ELR (cell line): ENCODE results near the gene SPATS2L.

ENCODE experiments used
- DNase-seq: peaks from one replicate; pipeline ENCODE4 v3.0.0-alpha.2; 2015; ENCODE audit warnings: low read depth

SPATS2L gene

GRCh38 chr2:200416878-200417277 lies 110.4 kb downstream of the SPATS2L start:
- DNase-seq = no peak

- DNase-seq = no peak
These were observed 110.9 kb downstream of the SPATS2L start for GRCh38 chr2:200417366-200417765.

GRCh38 chr2:200418399-200418798 lies 111.9 kb downstream of the SPATS2L start:
- DNase-seq = no peak

- no peak for DNase-seq
These were observed 112.8 kb downstream of the SPATS2L start for GRCh38 chr2:200419325-200419724.

DNA sequence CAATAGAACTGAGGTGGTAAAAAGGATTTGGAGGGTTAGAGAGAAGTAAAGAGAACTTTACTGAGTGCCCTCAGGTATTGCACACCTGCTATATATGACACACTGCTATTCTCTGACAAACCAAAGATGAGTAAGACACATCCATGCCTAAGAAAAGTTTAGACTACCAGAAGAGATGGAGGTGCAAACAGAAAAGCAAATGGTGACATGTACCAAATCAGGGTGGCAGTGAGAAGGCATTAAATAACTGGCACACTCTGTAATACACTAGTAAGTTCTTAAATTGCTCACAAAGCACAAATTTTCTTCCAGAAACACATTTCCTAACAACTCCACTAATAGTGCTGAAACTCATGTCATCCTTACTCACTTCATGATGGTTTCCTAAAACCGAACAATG lies 114.8 kb downstream of the SPATS2L start:
- DNase-seq = no peak

DNA sequence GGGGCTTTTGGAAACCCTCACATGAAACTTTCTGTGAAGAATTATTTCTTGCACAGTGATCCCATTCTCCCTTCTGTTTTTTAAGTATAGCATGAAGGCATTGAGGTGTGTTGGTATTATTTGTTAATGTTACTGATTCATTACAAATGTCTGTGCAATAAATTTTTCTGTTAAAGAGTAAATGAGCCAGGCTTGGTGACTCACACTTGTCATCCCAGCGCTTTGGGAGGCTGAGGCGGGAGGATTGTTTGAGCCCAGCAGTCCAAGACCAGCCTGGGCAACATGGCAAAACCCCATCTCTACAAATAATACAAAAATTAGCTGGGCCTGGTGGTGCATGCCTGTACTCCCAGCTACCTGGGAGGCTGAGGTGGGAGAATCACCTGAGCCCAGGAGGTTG lies 115.6 kb downstream of the SPATS2L start:
- peak; percentile 51 for DNase-seq

- DNase-seq = peak; percentile 57
These were observed 116.2 kb downstream of the SPATS2L start for GRCh38 chr2:200422532-200423261.

DNA sequence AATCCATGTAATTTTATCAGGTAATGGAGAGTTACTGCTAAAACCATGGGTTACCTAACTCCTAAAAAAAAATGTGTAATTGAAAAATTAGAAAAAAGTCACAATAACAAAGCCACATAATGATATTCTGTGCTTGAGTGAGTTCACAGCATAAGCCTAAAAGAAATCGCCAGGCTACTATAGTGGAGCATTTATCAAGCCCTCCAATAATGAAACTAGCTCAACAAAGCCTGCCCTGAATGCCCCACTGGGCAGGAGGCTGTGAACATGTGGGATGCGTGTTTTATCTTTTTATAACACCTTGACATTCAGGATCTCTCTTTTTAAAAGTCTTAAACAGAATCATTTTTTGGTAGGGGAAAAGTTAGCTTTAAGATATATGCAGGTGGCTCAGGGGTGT lies 117.0 kb downstream of the SPATS2L start:
- no peak for DNase-seq

DNA sequence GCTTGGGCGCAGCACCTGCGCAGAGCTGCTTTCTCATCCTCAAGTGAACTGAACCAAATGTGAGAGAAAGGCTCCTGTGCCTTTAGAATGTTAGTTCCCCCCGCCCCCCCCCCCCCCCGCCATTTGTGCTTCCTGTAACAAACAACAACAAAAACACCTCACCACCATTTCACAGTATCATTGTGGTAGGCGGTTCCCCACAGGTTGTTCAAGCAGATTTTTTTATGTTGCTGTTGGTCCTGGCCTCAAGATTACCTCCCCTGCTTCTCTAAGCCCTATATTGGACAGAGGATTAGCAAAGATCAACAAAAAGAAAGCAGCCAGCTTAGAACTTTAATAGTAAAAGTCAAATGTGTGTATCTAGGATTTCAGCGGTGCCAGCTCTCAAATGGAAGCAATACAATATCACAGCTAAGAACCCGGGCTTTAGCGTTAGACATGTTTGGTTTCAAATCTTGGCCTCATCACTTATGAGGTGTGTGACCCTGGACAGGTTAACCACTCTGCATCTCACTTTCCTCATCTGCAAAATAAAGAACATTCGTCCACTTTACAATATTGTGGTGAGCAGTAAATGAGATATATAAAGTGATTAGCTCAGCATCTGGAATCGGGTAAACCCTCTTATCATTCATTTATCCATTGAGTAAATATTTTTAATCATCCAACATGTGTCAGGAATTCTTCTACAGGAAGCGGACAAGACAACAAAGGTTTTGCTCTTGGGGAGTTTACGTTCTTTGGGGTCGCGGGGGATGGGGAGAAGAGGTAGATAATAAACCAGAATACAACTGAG lies 118.7 kb downstream of the SPATS2L start:
- no peak for DNase-seq

GRCh38 chr2:200426754-200427153 lies 120.3 kb downstream of the SPATS2L start:
- no peak for DNase-seq

DNA sequence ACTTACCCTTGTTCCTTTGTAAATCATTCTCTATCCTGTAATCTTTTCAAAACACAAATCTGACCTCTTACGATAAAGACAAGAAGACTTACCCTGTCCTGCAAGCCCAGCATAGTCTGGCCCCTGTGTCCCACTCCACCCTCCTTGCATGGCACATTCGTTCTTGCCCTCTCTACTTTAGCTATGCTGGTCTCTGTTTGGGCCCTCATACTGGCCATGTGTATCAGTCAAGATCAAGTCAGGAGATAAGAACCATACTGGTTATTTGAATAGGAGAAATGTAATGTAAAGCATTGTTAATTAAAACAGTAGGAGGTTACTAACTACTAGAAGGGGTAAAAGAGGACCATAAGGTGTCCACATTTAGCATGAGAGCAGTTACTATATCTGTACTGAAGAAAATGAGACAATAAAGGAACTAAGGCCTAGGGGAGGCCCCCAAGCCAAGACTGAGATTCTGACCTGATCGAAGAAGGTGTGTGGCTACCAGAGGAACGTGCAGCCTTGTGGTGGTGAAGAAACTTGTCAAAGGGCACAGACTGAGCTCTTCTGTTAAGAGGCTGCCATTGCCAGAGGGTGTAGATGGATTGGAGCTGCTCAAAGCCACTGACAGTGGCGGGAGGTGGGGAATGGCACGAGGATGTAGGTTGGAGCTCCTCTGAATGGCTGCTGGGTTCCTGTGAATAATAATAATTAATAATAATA lies 122.6 kb downstream of the SPATS2L start:
- DNase-seq = no peak

DNA sequence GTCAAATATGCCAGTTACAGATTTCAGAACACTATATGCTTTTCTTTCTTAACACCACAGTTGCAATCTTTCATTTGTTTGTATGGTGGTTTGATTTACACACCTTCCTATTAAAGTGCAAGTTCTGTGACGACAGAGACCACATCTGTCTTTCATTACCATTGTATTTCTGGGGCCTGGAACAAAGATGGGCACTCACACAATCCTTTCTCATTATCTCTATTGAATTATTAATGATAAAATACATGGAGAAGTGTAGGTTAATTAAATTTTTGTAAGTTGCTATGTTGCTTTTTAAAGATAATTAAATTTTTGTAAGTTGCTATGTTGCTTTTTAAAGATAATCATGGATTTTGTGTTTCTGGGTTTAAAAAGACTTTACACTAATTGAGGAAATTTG lies 123.5 kb downstream of the SPATS2L start:
- DNase-seq = no peak

- DNase-seq = peak; percentile 52
These were observed 125.7 kb downstream of the SPATS2L start for GRCh38 chr2:200431996-200432705.

GRCh38 chr2:200435379-200435778 lies 128.9 kb downstream of the SPATS2L start:
- DNase-seq = peak; percentile 85

- DNase-seq = no peak
These were observed 131.8 kb downstream of the SPATS2L start for GRCh38 chr2:200438251-200438650.

DNA sequence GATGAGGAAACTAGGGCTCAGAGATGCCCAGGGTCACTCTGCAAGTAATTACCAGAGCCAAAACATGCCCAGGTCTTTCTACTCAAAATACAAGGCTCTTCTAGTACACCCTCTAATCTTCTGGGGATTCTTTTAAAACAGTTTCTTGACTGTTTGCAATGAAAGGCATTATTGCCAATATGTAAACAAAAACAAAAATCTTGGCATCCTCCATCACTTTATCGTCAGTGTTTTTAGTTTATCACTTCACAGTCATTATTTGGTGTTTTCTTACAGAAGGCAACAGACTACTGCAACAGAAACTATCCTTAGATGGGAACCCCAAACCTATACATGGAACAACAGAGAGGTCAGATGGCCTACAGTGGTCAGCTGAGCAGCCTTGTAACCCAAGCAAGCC lies 132.4 kb downstream of the SPATS2L start:
- DNase-seq = no peak

DNA sequence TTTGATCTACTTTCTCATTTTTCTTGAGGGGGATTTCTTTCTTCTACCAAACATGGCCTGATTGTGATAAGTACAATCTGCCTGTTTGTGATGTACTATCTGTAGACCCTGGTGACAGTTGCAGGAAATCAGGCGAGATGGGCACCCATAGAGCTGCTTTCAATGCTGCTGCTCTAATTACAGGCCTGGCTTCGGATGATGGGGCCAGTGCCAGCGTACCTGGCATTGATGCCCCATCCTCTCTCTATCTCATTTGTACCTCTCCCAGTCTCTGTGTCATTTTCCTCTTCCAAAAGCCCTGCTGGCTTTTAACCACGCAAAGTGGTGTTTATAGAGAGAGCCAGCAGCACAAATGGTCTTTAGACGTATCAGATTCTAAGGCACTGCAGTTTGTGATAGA lies 133.5 kb downstream of the SPATS2L start:
- DNase-seq = no peak

GRCh38 chr2:200442471-200442870 lies 136.0 kb downstream of the SPATS2L start:
- peak; percentile 50 for DNase-seq

GRCh38 chr2:200443376-200443775 lies 136.9 kb downstream of the SPATS2L start:
- no peak for DNase-seq

GRCh38 chr2:200443916-200444315 lies 137.4 kb downstream of the SPATS2L start:
- no peak for DNase-seq

GRCh38 chr2:200444530-200444929 lies 138.0 kb downstream of the SPATS2L start:
- no peak for DNase-seq

DNA sequence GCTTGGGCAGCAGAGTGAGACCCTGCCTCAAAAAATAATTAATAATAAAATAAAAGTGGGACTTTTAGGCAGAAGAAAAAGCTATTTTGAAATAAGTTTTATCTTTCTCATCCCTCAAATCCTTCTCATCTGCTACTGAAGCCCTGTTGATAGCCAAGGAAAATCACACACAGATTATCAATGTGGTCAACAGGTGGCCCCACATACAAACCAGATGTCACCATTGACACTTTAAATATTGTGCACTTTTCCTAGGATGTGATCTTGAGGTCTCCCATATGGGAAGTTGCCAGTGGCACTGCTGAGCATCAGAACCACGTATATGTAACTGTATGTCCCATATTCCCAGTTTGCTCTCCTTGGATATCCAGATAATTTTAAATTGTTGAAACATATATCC lies 138.8 kb downstream of the SPATS2L start:
- no peak for DNase-seq
